Fibroblast of lung (primary cell): Measurements from ENCODE around the gene WSB1. TPM values are rescaled to one million over a fixed set of nuclear protein-coding genes. Genes with fewer than 3 reads are reported as not detected.

ENCODE experiments used
- DNase-seq, 2 donors: peaks; one replicate each; pipeline versions ENCODE4 v3.0.0 to v3.0.0-alpha.2; 2010; ENCODE audit warnings: low read depth in 2 of 2
- H2AFZ ChIP-seq: 2 replicates; pipeline ENCODE4 v1.5.1; 2012; ENCODE audit warnings: low read length, control low read depth, inconsistent platforms
- H3K27ac ChIP-seq: 2 replicates; pipeline ENCODE4 v1.5.1; 2011; ENCODE audit warnings: low read length, control low read depth; ENCODE audit not compliant: insufficient read depth
- H3K27me3 ChIP-seq: 2 replicates; pipeline ENCODE4 v1.5.1; 2011; ENCODE audit warnings: mild to moderate bottlenecking, low read length; ENCODE audit not compliant: control insufficient read depth, insufficient read depth
- H3K36me3 ChIP-seq: 2 replicates; pipeline ENCODE4 v1.5.1; 2011; ENCODE audit warnings: low read length; ENCODE audit not compliant: control insufficient read depth, insufficient read depth
- H3K4me1 ChIP-seq: 2 replicates; pipeline ENCODE4 v1.5.1; 2011; ENCODE audit warnings: low read length; ENCODE audit not compliant: control insufficient read depth, insufficient read depth; ENCODE audit errors: extremely low read depth
- H3K4me2 ChIP-seq: 2 replicates; pipeline ENCODE4 v1.5.1; 2011; ENCODE audit warnings: low read length, control low read depth; ENCODE audit not compliant: insufficient read depth; ENCODE audit errors: extremely low read depth
- H3K4me3 ChIP-seq, 4 experiments: fragments of 200-600 bp in 1 of 4; sonication (generic) in 1 of 4; replicated peaks in 1 of 4; 2 replicates each; pipeline ENCODE4 v1.5.1; 2011 to 2016; ENCODE audit warnings: low read length in 4 of 4, low read depth in 3 of 4, mild to moderate bottlenecking in 3 of 4, control low read depth in 2 of 4, inconsistent platforms in 1 of 4, mixed read lengths in 1 of 4; ENCODE audit not compliant: insufficient read depth in 1 of 4; ENCODE audit errors: control extremely low read depth in 1 of 4
- H3K79me2 ChIP-seq: 2 replicates; pipeline ENCODE4 v1.5.1; 2012; ENCODE audit warnings: mild to moderate bottlenecking, low read length, inconsistent platforms; ENCODE audit not compliant: control insufficient read depth, insufficient read depth
- H3K9ac ChIP-seq: 2 replicates; pipeline ENCODE4 v1.5.1; 2011; ENCODE audit warnings: mild to moderate bottlenecking, low read length, control low read depth; ENCODE audit not compliant: insufficient read depth
- H3K9me3 ChIP-seq: 2 replicates; pipeline ENCODE4 v1.5.1; 2012; ENCODE audit warnings: low read depth, low read length; ENCODE audit not compliant: control insufficient read depth, insufficient read depth
- H4K20me1 ChIP-seq: 2 replicates; pipeline ENCODE4 v1.5.1; 2011; ENCODE audit warnings: low read length; ENCODE audit not compliant: control insufficient read depth, insufficient read depth; ENCODE audit errors: extremely low read depth
- CTCF ChIP-seq, 2 donors: IDR thresholded peaks in 1 of 2; conservative IDR thresholded peaks in 1 of 2; 1 replicate in 1 of 2; 2 replicates in 1 of 2; pipeline ENCODE4 v1.5.1; 2011 to 2012; ENCODE audit warnings: low read length in 2 of 2, control low read depth in 1 of 2, inconsistent platforms in 1 of 2, low read depth in 1 of 2, mild to moderate bottlenecking in 1 of 2
- EZH2 ChIP-seq: IDR thresholded peaks from 2 replicates; pipeline ENCODE4 v1.5.1; 2012; ENCODE audit warnings: low read length, control low read depth, mild to moderate bottlenecking; ENCODE audit errors: missing control alignments
- polyA plus RNA-seq, 2 donors: library from polyadenylated mRNA; depleted of rRNA in 1 of 2; stranded (reverse) in 1 of 2; unstranded in 1 of 2; fragments of >200 nt; gene quantifications; 2 replicates each; pipeline ENCODE4 v1.2.1, GENCODE V29; 2011 to 2012; ENCODE audit warnings: missing spikeins in 1 of 2
- total RNA-seq: library from RNA; depleted of rRNA; stranded (reverse); fragments of >200 nt; gene quantifications from 2 replicates; pipeline ENCODE4 v1.2.1, GENCODE V29; 2014

Gene WSB1
- total and polyA plus RNA-seq, 2 donors (not counting 1 experiment from before 2014, with no cell fraction given) = 96.3 to 139 TPM

- no peak overlapping the region for H3K4me2 ChIP-seq
- no peak overlapping the region for H2AFZ ChIP-seq
- no peaks in the 10 kb centered on the region for H3K9me3 ChIP-seq
- H3K79me2 ChIP-seq = peaks cover 19% of the 10 kb centered on the region
- H3K4me3 ChIP-seq = no peak overlapping the region
- H3K27me3 ChIP-seq = no peaks in the 10 kb centered on the region
- no peaks in the 10 kb centered on the region for H3K36me3 ChIP-seq
- H3K9ac ChIP-seq = no peak overlapping the region
- peaks cover 3% of the 10 kb centered on the region for H3K4me1 ChIP-seq
- no peak for DNase-seq
- H4K20me1 ChIP-seq = no peaks in the 10 kb centered on the region
- H3K27ac ChIP-seq = no peak overlapping the region
- no peak for TF ChIP-seq EZH2
- no peak for TF ChIP-seq CTCF (conservative IDR thresholded peaks at IDR 0.05 in 1 of 2, IDR thresholded peaks at IDR 0.05 in 1 of 2; ENCODE audit: low read depth in 1 of 2, low read length in 2 of 2)
Measured at GRCh38 chr17:27290916-27291598, 2.9 kb upstream of the WSB1 start.

GRCh38 chr17:27293359-27293897 is 486 bp upstream of the WSB1 start:
- Histone ChIP-seq H3K4me3 (peak overlapping the region in 3 of 4 experiments; percentile 7 to 73 (median 27)), H3K27me3 (no peaks in the 10 kb centered on the region), H3K9ac (peak overlapping the region; percentile 99), H3K9me3 (no peaks in the 10 kb centered on the region), H3K4me2 (peak overlapping the region; percentile 75), H4K20me1 (no peaks in the 10 kb centered on the region), H2AFZ (peak overlapping the region; percentile 70), H3K4me1 (peaks cover 3% of the 10 kb centered on the region), H3K36me3 (no peaks in the 10 kb centered on the region), H3K79me2 (peaks cover 42% of the 10 kb centered on the region), H3K27ac (peak overlapping the region; percentile 98)
- no peak for TF ChIP-seq EZH2
- no peak for TF ChIP-seq CTCF (conservative IDR thresholded peaks at IDR 0.05 in 1 of 2, IDR thresholded peaks at IDR 0.05 in 1 of 2; ENCODE audit: low read depth in 1 of 2, low read length in 2 of 2)
- no peak for DNase-seq

- TF ChIP-seq CTCF (conservative IDR thresholded peaks at IDR 0.05 in 1 of 2, IDR thresholded peaks at IDR 0.05 in 1 of 2; ENCODE audit: low read depth in 1 of 2, low read length in 2 of 2) (no peak), EZH2 (no peak)
- peaks cover 2% of the 10 kb centered on the region for H4K20me1 ChIP-seq
- no peaks in the 10 kb centered on the region for H3K27me3 ChIP-seq
- H3K9me3 ChIP-seq = no peaks in the 10 kb centered on the region
- H3K27ac ChIP-seq = peak overlapping the region; percentile 98
- H3K9ac ChIP-seq = peak overlapping the region; percentile 99
- peaks cover 3% of the 10 kb centered on the region for H3K4me1 ChIP-seq
- H2AFZ ChIP-seq = no peak overlapping the region
- H3K4me3 ChIP-seq = peak overlapping the region; percentile 73 to 97 (median 92)
- H3K79me2 ChIP-seq = peaks cover 56% of the 10 kb centered on the region
- peak overlapping the region; percentile 63 for H3K4me2 ChIP-seq
- no peaks in the 10 kb centered on the region for H3K36me3 ChIP-seq
- peak; percentile 87 to 94 for DNase-seq
Measured at GRCh38 chr17:27294689-27295630, 1.0 kb downstream of the WSB1 start.
